ENCODE data around the gene RPLP2.

RPLP2 gene

DNA sequence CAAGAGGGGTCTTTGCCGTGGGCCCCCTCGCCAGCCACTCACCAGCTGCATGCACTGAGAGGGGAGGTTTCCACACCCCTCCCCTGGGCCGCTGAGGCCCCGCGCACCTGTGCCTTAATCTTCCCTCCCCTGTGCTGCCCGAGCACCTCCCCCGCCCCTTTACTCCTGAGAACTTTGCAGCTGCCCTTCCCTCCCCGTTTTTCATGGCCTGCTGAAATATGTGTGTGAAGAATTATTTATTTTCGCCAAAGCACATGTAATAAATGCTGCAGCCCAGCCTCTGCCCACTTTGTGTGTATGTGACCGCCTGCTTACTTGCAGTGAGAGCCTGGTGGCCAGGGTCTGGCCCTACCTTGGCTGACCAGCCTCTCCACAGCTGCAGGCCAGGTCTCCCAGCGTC is 15.2 kb downstream of the RPLP2 start:
- DNase-seq (ENCODE audit: low spot score): no peak
- in situ Hi-C loops (cut with MboI; ENCODE audit: low pct_unique_long_range_greater_than_20kb, low sequenced_read_pairs, unreplicated experiment): no loop called here
- TF ChIP-seq, protein P1, sequence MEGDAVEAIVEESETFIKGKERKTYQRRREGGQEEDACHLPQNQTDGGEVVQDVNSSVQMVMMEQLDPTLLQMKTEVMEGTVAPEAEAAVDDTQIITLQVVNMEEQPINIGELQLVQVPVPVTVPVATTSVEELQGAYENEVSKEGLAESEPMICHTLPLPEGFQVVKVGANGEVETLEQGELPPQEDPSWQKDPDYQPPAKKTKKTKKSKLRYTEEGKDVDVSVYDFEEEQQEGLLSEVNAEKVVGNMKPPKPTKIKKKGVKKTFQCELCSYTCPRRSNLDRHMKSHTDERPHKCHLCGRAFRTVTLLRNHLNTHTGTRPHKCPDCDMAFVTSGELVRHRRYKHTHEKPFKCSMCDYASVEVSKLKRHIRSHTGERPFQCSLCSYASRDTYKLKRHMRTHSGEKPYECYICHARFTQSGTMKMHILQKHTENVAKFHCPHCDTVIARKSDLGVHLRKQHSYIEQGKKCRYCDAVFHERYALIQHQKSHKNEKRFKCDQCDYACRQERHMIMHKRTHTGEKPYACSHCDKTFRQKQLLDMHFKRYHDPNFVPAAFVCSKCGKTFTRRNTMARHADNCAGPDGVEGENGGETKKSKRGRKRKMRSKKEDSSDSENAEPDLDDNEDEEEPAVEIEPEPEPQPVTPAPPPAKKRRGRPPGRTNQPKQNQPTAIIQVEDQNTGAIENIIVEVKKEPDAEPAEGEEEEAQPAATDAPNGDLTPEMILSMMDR (IDR thresholded peaks at IDR 0.05; ENCODE audit: extremely low read depth, insufficient read depth, missing control alignments): no peak

DNA sequence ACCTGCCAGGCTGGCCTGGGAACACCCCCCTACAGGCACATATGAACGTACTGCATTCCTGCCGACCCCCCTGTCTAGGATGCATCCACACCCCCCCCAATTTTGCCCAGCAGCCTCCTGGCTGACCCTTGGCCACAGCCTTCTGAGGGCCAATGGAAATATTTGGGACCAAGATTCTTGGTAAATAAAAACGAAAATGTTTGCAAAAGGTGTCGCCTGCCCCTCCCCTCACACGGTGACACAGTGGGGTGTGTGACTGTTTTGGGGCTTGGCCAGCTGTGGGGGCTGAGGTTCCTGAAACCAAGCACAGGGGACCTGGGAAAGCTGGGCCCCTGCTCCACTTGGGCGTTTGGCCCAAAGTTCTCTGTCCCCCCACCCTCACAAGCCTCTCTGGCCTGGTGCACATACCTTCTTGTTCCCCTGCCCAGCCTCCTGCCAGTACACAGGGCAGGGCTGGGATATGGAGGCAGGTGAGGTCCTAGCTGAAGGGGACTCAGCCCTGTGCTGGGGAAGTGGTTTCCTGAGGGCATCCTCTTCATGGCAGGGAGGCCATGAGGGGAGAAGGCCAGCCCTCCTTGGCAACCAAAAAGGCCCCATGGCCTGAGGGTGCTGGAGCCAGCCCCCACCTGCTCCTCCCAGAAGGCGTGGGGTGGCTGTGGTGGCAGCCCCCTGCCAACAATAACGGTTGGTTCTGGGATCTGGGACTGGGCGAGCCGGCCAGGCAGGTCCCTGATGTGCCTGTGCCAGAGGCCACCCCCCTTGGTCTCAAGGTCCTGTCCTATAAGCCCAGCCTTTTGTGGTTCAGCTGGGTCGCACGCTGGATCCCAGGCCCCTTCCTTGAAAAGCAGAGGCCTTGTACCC is 15.8 kb downstream of the RPLP2 start:
- TF ChIP-seq, protein P1 (IDR thresholded peaks at IDR 0.05; ENCODE audit: extremely low read depth, insufficient read depth, missing control alignments): no peak
- in situ Hi-C loops (cut with MboI; ENCODE audit: low pct_unique_long_range_greater_than_20kb, low sequenced_read_pairs, unreplicated experiment): no loop called here

DNA sequence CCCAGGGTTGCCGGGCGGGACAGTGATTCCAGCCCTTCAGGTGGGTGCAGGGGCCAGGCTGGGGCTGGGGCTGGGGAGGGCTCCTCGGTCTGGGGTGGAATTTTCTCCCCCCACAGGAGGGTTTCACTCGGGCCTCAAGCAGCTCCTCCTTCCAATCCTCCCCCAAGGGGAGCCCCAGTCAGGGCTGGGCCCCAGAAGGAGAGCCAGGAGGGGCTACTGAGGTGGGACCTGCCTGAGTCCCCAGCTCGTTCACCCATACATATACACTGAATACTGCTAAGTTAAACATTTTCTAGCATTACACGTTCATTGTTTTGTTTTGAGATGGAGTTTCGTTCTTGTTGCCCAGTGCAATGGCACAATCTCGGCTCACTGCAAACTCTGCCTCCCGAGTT is 16.5 kb downstream of the RPLP2 start:
- in situ Hi-C loops (cut with MboI; ENCODE audit: low pct_unique_long_range_greater_than_20kb, low sequenced_read_pairs, unreplicated experiment): no loop called here
- DNase-seq (ENCODE audit: low spot score): no peak
- TF ChIP-seq, protein P1 (IDR thresholded peaks at IDR 0.05; ENCODE audit: extremely low read depth, insufficient read depth, missing control alignments): no peak

More for the DNA sequence above, 15.8 kb downstream of the RPLP2 start:
- no peak for DNase-seq (ENCODE audit: low spot score)

DNA sequence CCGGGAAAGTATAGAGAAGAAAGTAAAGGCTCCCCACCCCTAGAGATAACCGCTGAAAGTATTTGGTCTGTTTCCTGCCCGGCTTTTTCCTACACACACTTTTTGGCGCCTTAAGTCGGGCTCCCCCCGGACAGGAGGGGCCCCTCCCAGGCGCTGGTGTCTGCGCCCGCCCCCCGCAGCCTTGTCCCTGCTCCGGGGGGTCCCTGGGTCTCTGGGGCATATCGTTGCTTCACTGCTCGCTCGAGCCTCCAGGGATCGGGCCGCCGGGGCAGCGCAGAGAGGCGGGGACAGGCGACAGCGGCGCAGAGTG is 17.0 kb downstream of the RPLP2 start:
- no peak for DNase-seq (ENCODE audit: low spot score)
- TF ChIP-seq, protein P1 (IDR thresholded peaks at IDR 0.05; ENCODE audit: extremely low read depth, insufficient read depth, missing control alignments): no peak
- in situ Hi-C loops (cut with MboI; ENCODE audit: low pct_unique_long_range_greater_than_20kb, low sequenced_read_pairs, unreplicated experiment): no loop called here

DNA sequence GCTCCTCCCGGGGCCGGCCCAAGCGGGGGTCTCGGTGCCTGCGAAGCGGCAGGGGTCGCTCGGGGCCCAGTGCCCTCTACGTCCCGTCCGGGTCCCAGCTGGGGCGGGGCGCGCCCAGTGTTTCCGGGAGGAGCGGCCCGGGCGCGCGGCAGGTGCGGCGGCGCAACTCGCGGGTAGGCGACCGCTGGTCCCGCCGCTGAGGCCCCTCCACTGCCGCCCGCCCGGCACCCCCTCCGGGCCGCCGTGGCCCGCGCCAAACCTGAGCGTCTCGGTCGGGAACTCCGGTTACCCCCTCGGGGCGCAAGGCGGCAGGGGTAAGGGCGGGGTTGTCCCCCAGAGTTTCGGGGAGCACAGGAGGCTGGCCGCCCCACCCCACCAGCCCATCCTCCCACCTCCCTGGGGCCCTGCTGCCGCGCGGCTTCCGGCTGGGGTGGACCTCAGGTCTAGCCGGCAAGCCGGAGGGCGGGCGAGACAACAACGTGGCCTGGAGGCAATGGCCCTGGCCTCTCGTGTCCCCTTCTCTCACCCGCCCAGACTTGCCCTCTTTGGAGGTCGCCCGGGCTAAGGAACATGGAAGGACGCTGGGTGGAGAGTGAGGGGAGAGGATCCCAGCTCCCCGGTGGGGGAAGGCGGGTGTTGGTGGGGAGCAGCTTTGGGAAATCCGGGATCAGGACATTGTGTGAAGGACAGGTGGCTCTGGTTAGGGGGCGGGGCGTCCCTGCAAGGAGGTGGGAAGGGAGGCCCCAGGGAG is 17.6 kb downstream of the RPLP2 start:
- peak; percentile 81 for DNase-seq (ENCODE audit: low spot score)
- in situ Hi-C loops (cut with MboI; ENCODE audit: low pct_unique_long_range_greater_than_20kb, low sequenced_read_pairs, unreplicated experiment): no loop called here
- TF ChIP-seq, protein P1 (IDR thresholded peaks at IDR 0.05; ENCODE audit: extremely low read depth, insufficient read depth, missing control alignments): peak; percentile 19

DNA sequence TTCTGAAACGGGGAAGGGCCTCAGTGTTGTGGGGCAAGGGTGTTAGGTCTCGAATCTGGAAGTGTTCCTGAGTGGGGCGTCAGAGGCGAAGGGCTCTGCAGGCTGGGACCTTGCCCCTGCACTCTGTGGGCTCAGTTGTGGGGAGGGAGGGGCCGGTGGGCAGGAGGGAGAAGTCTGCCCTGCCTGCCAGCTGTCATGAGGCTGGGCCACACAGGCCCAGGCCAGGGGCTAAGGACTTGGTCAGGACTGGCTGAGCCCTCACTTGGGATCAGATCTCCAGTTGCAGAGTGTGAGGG is 18.1 kb downstream of the RPLP2 start, which contains the start of gene CRACR2B:
Gene CRACR2B (plus strand): TSS at position 23 of the 296 bp plus-strand sequence. CDS start 689 bp downstream, outside the sequence.
- in situ Hi-C loops (cut with MboI; ENCODE audit: low pct_unique_long_range_greater_than_20kb, low sequenced_read_pairs, unreplicated experiment): no loop called here
- TF ChIP-seq, protein P1 (IDR thresholded peaks at IDR 0.05; ENCODE audit: extremely low read depth, insufficient read depth, missing control alignments): no peak
- DNase-seq (ENCODE audit: low spot score): no peak

Data from GM13977 (cell line).